ENCODE measurements around the gene FAXC.
"Not testable (repeated sequence)": the region's sequence is repeated elsewhere in the genome, so short reads cannot be mapped to it uniquely, and the experiment has no call there.

The FAXC gene

DNA sequence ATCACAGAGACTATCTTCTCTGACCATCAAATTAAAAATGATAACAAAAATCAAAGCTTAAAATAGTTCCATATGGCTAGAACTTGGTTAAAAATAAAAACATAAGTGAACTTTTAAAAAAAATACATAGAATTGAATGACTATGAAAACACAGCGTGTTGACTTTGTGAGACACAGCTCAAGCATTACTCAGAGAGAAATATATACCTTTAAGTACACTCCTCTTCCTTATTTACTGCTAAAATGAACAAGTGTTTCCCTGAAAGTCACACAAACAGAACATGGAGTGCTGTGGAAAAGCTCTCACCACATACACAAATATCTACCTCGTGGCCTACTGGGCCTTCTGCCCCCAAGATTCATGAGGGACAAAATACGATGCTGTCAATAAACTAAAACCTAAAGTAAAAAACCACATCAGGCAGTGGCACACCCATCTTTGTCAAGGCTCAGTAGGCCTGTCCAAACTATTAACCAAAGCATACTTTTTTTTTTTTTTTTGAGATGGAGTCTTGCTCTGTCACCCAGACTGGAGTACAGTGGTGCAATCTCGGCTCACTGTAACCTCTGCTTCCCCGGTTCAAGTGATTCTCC lies 7.5 kb downstream of the FAXC start:
- no peak for DNase-seq (ENCODE audit: extremely low read depth, insufficient read length)
- H3K4me3 ChIP-seq (replicated peaks; ENCODE audit: low read depth, low read length) = no peak overlapping the region
- TF ChIP-seq, protein P1, sequence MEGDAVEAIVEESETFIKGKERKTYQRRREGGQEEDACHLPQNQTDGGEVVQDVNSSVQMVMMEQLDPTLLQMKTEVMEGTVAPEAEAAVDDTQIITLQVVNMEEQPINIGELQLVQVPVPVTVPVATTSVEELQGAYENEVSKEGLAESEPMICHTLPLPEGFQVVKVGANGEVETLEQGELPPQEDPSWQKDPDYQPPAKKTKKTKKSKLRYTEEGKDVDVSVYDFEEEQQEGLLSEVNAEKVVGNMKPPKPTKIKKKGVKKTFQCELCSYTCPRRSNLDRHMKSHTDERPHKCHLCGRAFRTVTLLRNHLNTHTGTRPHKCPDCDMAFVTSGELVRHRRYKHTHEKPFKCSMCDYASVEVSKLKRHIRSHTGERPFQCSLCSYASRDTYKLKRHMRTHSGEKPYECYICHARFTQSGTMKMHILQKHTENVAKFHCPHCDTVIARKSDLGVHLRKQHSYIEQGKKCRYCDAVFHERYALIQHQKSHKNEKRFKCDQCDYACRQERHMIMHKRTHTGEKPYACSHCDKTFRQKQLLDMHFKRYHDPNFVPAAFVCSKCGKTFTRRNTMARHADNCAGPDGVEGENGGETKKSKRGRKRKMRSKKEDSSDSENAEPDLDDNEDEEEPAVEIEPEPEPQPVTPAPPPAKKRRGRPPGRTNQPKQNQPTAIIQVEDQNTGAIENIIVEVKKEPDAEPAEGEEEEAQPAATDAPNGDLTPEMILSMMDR (IDR thresholded peaks at IDR 0.05; ENCODE audit: insufficient read depth, low read length, poor library complexity, severe bottlenecking) = no peak

DNA sequence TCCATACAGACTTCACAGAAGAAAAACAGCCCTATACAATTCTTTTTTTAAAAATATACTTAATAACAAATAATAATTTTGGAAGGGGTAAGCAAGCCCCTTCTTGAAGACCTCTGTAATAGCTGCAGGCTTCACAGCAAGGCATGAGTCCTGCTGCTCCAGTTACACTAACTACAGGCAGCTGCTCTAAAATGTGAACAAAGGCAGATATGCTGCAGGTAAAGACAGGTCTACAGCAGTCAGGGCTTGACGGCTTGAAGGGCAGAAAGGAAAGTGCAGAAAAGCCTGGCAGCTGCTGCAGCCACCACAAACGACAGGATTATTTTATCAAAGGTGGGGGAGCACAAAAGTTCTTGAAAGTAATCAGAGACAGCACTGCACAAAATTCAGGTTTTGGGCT lies 11.3 kb downstream of the FAXC start:
- H3K27me3 ChIP-seq (replicated peaks; ENCODE audit: control insufficient read depth, insufficient read depth, low read length) = no peaks in the 10 kb centered on the region
- H3K4me3 ChIP-seq (replicated peaks; ENCODE audit: low read depth, low read length) = no peak overlapping the region
- DNase-seq (ENCODE audit: extremely low read depth, insufficient read length) = no peak
- H3K36me3 ChIP-seq (ENCODE audit: control insufficient read depth, insufficient read depth, low read length) = no peaks in the 10 kb centered on the region
- TF ChIP-seq, protein P1 (IDR thresholded peaks at IDR 0.05; ENCODE audit: insufficient read depth, low read length, poor library complexity, severe bottlenecking) = no peak

More for the DNA sequence above, 7.5 kb downstream of the FAXC start:
- Histone ChIP-seq H3K27me3 (replicated peaks; ENCODE audit: control insufficient read depth, insufficient read depth, low read length) (no peaks in the 10 kb centered on the region), H3K36me3 (ENCODE audit: control insufficient read depth, insufficient read depth, low read length) (no peaks in the 10 kb centered on the region)

DNA sequence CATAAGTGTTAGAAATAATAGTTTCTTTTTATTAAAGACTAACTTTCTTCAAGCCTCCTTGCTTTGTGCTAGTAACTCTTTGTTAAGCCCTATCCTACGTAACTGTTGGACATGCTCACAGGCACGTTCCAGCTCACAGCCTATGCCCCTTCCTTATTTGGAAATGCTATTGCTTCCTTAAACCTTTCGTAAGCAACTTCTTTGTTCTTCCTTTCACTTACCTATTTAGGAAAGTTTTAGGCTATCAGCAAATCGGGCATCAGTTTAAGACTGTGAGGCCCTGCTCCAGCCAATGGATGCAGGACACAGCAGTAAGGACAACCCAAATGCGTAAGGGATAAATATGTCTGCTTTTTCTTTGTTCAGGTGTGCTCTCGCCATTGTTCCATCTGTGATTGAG lies 14.2 kb downstream of the FAXC start:
- not testable (repeated sequence) for DNase-seq (ENCODE audit: extremely low read depth, insufficient read length)

DNA sequence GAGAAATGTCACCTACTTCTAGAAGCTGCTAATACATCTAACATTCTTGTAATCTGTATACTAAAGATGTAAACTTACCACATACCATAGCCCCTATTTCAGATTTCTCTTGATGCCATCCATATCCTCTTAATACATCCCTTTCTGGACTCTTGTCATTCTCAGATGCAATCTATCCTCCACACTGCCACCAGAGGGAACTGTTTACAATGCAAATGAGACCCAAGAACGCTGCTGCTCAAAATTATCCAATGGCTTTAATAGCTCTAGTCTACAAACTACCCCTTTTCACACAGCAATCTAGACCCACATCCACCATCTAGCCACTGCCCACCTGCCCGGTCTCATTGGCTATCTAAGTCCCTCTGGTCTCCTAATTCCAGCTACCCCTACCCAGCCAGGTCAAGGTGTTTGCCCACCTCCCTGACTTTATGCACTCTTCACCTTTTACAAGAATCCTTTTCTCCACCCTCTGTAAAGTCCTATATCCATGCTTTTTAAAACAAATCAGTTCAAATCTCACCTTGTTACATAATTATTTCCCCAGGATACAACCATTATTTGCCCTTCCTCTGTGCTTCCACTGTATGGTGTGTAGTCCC lies 14.8 kb downstream of the FAXC start:
- H3K27me3 ChIP-seq (replicated peaks; ENCODE audit: control insufficient read depth, insufficient read depth, low read length) = no peaks in the 10 kb centered on the region
- H3K4me3 ChIP-seq (replicated peaks; ENCODE audit: low read depth, low read length) = no peak overlapping the region
- H3K36me3 ChIP-seq (ENCODE audit: control insufficient read depth, insufficient read depth, low read length) = no peaks in the 10 kb centered on the region
- TF ChIP-seq, protein P1 (IDR thresholded peaks at IDR 0.05; ENCODE audit: insufficient read depth, low read length, poor library complexity, severe bottlenecking) = peak; percentile 66
- peak; percentile 45 for DNase-seq (ENCODE audit: extremely low read depth, insufficient read length)

More for the DNA sequence above, 14.2 kb downstream of the FAXC start:
- H3K27me3 ChIP-seq (replicated peaks; ENCODE audit: control insufficient read depth, insufficient read depth, low read length); H3K4me3 ChIP-seq (replicated peaks; ENCODE audit: low read depth, low read length); H3K36me3 ChIP-seq (ENCODE audit: control insufficient read depth, insufficient read depth, low read length): not testable (repeated sequence)

DNA sequence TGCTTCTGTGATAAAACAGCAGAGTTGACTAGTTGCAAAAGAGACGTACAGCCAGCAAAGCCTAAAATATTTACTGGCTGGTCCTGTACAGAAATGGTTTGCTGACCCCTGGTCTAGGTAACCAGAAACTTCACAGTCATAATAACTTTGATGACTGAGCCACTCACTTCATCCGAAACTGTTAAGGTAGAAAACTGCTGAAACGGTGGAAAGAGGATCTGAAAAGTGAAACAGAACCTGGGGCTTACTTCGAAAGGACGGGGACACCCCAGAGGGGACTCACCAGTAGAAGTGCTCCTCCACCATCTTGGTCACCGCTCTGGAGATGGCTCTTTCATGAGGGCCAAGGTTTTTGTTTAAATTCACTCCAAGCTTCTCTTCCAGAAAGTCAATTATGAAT lies 16.4 kb downstream of the FAXC start:
- H3K27me3 ChIP-seq (replicated peaks; ENCODE audit: control insufficient read depth, insufficient read depth, low read length) = no peaks in the 10 kb centered on the region
- no peaks in the 10 kb centered on the region for H3K36me3 ChIP-seq (ENCODE audit: control insufficient read depth, insufficient read depth, low read length)
- peak; percentile 70 for DNase-seq (ENCODE audit: extremely low read depth, insufficient read length)
- TF ChIP-seq, protein P1 (IDR thresholded peaks at IDR 0.05; ENCODE audit: insufficient read depth, low read length, poor library complexity, severe bottlenecking) = no peak
- no peak overlapping the region for H3K4me3 ChIP-seq (replicated peaks; ENCODE audit: low read depth, low read length)

DNA sequence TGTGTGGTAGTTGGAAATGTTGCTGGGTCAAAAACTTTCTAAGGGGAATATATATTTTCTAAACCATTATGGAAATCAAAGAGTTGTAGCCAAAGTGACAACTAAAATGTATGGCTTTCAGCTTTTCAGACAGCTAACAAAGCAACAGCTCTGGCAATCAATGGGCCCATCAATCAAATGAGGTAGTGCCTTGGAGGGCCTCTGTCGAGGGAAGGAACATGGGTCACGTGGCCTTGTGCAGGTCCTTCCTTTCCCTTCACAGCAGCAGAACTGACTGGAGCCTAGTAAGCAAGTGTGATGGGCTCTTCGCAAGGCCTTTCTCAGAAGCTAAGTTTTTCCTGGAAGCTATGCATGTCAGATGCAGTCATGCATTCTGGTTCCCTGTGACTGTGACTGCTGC lies 17.9 kb downstream of the FAXC start:
- H3K27me3 ChIP-seq (replicated peaks; ENCODE audit: control insufficient read depth, insufficient read depth, low read length) = no peaks in the 10 kb centered on the region
- no peaks in the 10 kb centered on the region for H3K36me3 ChIP-seq (ENCODE audit: control insufficient read depth, insufficient read depth, low read length)
- TF ChIP-seq, protein P1 (IDR thresholded peaks at IDR 0.05; ENCODE audit: insufficient read depth, low read length, poor library complexity, severe bottlenecking) = no peak
- H3K4me3 ChIP-seq (replicated peaks; ENCODE audit: low read depth, low read length) = no peak overlapping the region
- no peak for DNase-seq (ENCODE audit: extremely low read depth, insufficient read length)
